H9 (cell line): ENCODE data around the gene ZC3H18. TPM values are rescaled to one million over a fixed set of nuclear protein-coding genes. Genes with fewer than 3 reads are reported as not detected.

Experiments used
- DNase-seq: peaks from one replicate; pipeline ENCODE4 v3.0.0-alpha.2; 2017
- H2AFZ ChIP-seq: one replicate; pipeline ENCODE4 v1.6.1; 2013; ENCODE audit warnings: mild to moderate bottlenecking, low read length, control low read depth, moderate library complexity
- H2AK5ac ChIP-seq: 2 replicates; pipeline ENCODE4 v1.6.1; 2013; ENCODE audit warnings: low read length, control low read depth, mixed read lengths; ENCODE audit not compliant: insufficient read length
- H2BK120ac ChIP-seq: one replicate; pipeline ENCODE4 v1.6.1; 2013; ENCODE audit warnings: low read depth, mild to moderate bottlenecking, low read length, control low read depth, inconsistent platforms; ENCODE audit not compliant: poor library complexity, severe bottlenecking
- H2BK12ac ChIP-seq: 2 replicates; pipeline ENCODE4 v1.6.1; 2013; ENCODE audit warnings: low read length, control low read depth, mixed read lengths, low read depth; ENCODE audit not compliant: insufficient read length
- H2BK15ac ChIP-seq: 2 replicates; pipeline ENCODE4 v1.6.1; 2013; ENCODE audit warnings: low read depth, low read length, control low read depth
- H2BK20ac ChIP-seq: one replicate; pipeline ENCODE4 v1.6.1; 2013; ENCODE audit warnings: low read depth, mild to moderate bottlenecking, low read length, control low read depth, inconsistent platforms; ENCODE audit not compliant: poor library complexity, severe bottlenecking
- H2BK5ac ChIP-seq: 2 replicates; pipeline ENCODE4 v1.6.1; 2013; ENCODE audit warnings: low read length, control low read depth, mixed read lengths; ENCODE audit not compliant: insufficient read length
- H3K14ac ChIP-seq: 2 replicates; pipeline ENCODE4 v1.6.1; 2013; ENCODE audit warnings: low read length, control low read depth; ENCODE audit not compliant: insufficient read depth
- H3K18ac ChIP-seq: 2 replicates; pipeline ENCODE4 v1.6.1; 2013; ENCODE audit warnings: low read depth, mild to moderate bottlenecking, mixed read lengths, low read length, control low read depth; ENCODE audit not compliant: insufficient read length
- H3K23ac ChIP-seq: 2 replicates; pipeline ENCODE4 v1.6.1; 2013; ENCODE audit warnings: low read length, control low read depth, mixed read lengths, low read depth; ENCODE audit not compliant: insufficient read length
- H3K23me2 ChIP-seq: 2 replicates; pipeline ENCODE4 v1.6.1; 2013; ENCODE audit warnings: low read depth, mild to moderate bottlenecking, mixed read lengths, low read length, control low read depth; ENCODE audit not compliant: insufficient read length, poor library complexity, severe bottlenecking
- H3K27ac ChIP-seq: 2 replicates; pipeline ENCODE4 v1.5.1; 2013; ENCODE audit warnings: low read length, control low read depth, mixed read lengths, low read depth; ENCODE audit not compliant: insufficient read length
- H3K27me3 ChIP-seq: 2 replicates; pipeline ENCODE4 v1.6.1; 2013; ENCODE audit warnings: low read length, control low read depth, inconsistent platforms; ENCODE audit not compliant: insufficient read depth
- H3K4ac ChIP-seq: 2 replicates; pipeline ENCODE4 v1.6.1; 2013; ENCODE audit warnings: low read depth, mild to moderate bottlenecking, control low read depth, inconsistent platforms, low read length, moderate library complexity
- H3K4me1 ChIP-seq: 2 replicates; pipeline ENCODE4 v1.6.1; 2013; ENCODE audit warnings: low read length, control low read depth, inconsistent platforms; ENCODE audit not compliant: insufficient read depth
- H3K4me2 ChIP-seq: 2 replicates; pipeline ENCODE4 v1.6.1; 2013; ENCODE audit warnings: low read length, control low read depth, mixed read lengths; ENCODE audit not compliant: insufficient read length, insufficient read depth
- H3K56ac ChIP-seq: 2 replicates; pipeline ENCODE4 v1.6.1; 2013; ENCODE audit warnings: low read depth, mild to moderate bottlenecking, mixed read lengths, low read length, control low read depth; ENCODE audit not compliant: insufficient read length
- H3K79me1 ChIP-seq: 2 replicates; pipeline ENCODE4 v1.6.1; 2013; ENCODE audit warnings: low read depth, mild to moderate bottlenecking, moderate library complexity, low read length, control low read depth, inconsistent platforms; ENCODE audit not compliant: insufficient read depth, poor library complexity, severe bottlenecking
- H3K79me2 ChIP-seq: 2 replicates; pipeline ENCODE4 v1.6.1; 2013; ENCODE audit warnings: low read length, control low read depth, inconsistent platforms; ENCODE audit not compliant: insufficient read depth
- H3K9ac ChIP-seq: 2 replicates; pipeline ENCODE4 v1.6.1; 2013; ENCODE audit warnings: low read length, control low read depth, mixed read lengths; ENCODE audit not compliant: insufficient read length; ENCODE audit errors: extremely low read depth
- H3K9me3 ChIP-seq: one replicate; pipeline ENCODE4 v1.6.1; 2013; ENCODE audit warnings: low read depth, low read length, inconsistent platforms; ENCODE audit not compliant: control insufficient read depth
- H3T11ph ChIP-seq: one replicate; pipeline ENCODE4 v1.6.1; 2013; ENCODE audit warnings: mild to moderate bottlenecking, low read length, control low read depth, inconsistent platforms
- H4K20me1 ChIP-seq: one replicate; pipeline ENCODE4 v1.6.1; 2013; ENCODE audit not compliant: control insufficient read depth, insufficient read length, insufficient read depth
- H4K5ac ChIP-seq: 2 replicates; pipeline ENCODE4 v1.6.1; 2013; ENCODE audit warnings: low read depth, mild to moderate bottlenecking, mixed read lengths, low read length, control low read depth; ENCODE audit not compliant: insufficient read length
- H4K8ac ChIP-seq: replicated peaks from 2 replicates; pipeline ENCODE4 v1.6.1; 2013; ENCODE audit warnings: low read length, control low read depth, mixed read lengths, low read depth; ENCODE audit not compliant: insufficient read length
- H4K91ac ChIP-seq: 2 replicates; pipeline ENCODE4 v1.6.1; 2013; ENCODE audit warnings: low read depth, mild to moderate bottlenecking, moderate library complexity, mixed read lengths, low read length, control low read depth; ENCODE audit not compliant: insufficient read length
- H3K27ac Mint-ChIP-seq, 3 experiments: 2 replicates in 2 of 3; 3 replicates in 1 of 3; pipeline ENCODE4 v1.8.0; 2020 to 2021; ENCODE audit warnings: mixed read lengths in 3 of 3, mild to moderate bottlenecking in 1 of 3, moderate library complexity in 1 of 3
- H3K27me3 Mint-ChIP-seq: 2 replicates; pipeline ENCODE4 v1.8.0; 2021; ENCODE audit warnings: low read depth, mild to moderate bottlenecking, moderate library complexity, mixed read lengths
- H3K36me3 Mint-ChIP-seq, 3 experiments: 2 replicates in 2 of 3; 3 replicates in 1 of 3; pipeline ENCODE4 v1.8.0; 2020 to 2021; ENCODE audit warnings: low read depth in 3 of 3, mixed read lengths in 3 of 3; ENCODE audit not compliant: insufficient read depth in 1 of 3
- H3K4me1 Mint-ChIP-seq, 2 experiments: 2 replicates each; pipeline ENCODE4 v1.8.0; 2020; ENCODE audit warnings: mixed read lengths in 2 of 2
- H3K4me3 Mint-ChIP-seq, 2 experiments: 2 replicates in 1 of 2; 3 replicates in 1 of 2; pipeline ENCODE4 v1.8.0; 2020 to 2021; ENCODE audit warnings: mild to moderate bottlenecking in 2 of 2, mixed read lengths in 2 of 2, moderate library complexity in 1 of 2
- H3K9me3 Mint-ChIP-seq, 2 experiments: 2 replicates in 1 of 2; 3 replicates in 1 of 2; pipeline ENCODE4 v1.8.0; 2020; ENCODE audit warnings: mild to moderate bottlenecking in 2 of 2, mixed read lengths in 2 of 2, moderate library complexity in 1 of 2
- WGBS: extraction: QIAGEN DNeasy Blood & Tissue Kit; methylation state at CpG from one replicate; pipeline ENCODE4 v1.1.7; 2013; ENCODE audit warnings: missing lambda C conversion rate, low lambda C conversion rate, mixed read lengths; ENCODE audit not compliant: insufficient read length; ENCODE audit errors: extremely low coverage; 5-methylcytosine and 5-hydroxymethylcytosine counted together
- total RNA-seq: library from RNA; stranded (reverse); gene quantifications from 2 replicates; pipeline ENCODE4 v1.2.1, GENCODE V29; 2021
- TF ChIP-seq, protein P1 (sequence below): fragments of 200-600 bp; sonication (generic); conservative IDR thresholded peaks from 3 replicates; pipeline ENCODE4 v1.8.0; 2021; ENCODE audit warnings: antibody characterized with exemption, mild to moderate bottlenecking

The ZC3H18 gene
- total RNA-seq, 1 experiment from 2014 or later = 69.7 TPM

DNA sequence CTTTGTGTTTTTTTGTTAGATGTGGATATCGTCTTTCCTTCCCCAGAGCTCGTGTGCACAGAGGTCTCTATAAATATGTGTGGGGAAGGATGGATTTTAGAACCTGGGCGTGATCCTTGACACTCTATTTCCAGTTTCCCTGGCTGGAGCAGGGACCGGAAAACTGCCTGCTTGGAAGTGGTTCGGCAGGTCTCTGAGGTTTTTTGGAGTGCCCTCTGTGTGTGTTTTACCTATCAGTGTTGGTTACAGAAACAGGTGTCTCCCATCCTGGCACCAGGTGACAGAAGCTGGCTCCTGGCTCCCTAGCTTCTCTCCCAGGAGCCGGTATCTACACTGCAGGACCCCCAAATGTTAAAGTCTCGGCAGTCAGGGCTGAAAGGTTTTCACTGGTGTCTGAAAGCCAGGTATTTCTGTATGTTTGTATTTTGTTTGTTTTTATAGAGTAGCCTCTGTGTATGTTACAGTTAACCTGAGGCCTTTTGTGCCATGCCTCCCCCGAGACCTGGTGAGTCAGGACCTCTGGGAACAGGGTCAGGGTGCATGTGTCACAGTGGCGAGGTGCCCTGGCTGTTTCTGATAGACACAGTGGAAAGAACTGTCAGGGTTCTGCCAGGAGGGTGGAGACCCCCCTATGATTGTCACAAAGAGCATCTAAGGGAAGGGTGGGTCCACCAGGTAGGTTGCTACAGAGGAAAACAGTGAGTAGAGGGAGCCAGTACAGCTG lies 31.3 kb downstream of the ZC3H18 start:
- H4K8ac ChIP-seq = no peak overlapping the region
- H3K14ac ChIP-seq = no peak overlapping the region
- no peaks in the 10 kb centered on the region for H3K79me2 ChIP-seq
- H3K4me2 ChIP-seq = no peak overlapping the region
- H3K4me1 ChIP-seq = no peaks in the 10 kb centered on the region
- H2BK120ac ChIP-seq = no peak overlapping the region
- H3K23ac ChIP-seq = no peak overlapping the region
- H2BK5ac ChIP-seq = no peak overlapping the region
- H3T11ph ChIP-seq = no peak overlapping the region
- H3K9me3 ChIP-seq = no peaks in the 10 kb centered on the region
- H3K27ac Mint-ChIP-seq = peak overlapping the region; percentile 28 to 44 (median 40); a peak in 4 of 7 replicates
- H4K91ac ChIP-seq = no peak overlapping the region
- H3K4ac ChIP-seq = no peak overlapping the region
- no peak overlapping the region for H2BK20ac ChIP-seq
- H3K56ac ChIP-seq = no peak overlapping the region
- TF ChIP-seq, protein P1, sequence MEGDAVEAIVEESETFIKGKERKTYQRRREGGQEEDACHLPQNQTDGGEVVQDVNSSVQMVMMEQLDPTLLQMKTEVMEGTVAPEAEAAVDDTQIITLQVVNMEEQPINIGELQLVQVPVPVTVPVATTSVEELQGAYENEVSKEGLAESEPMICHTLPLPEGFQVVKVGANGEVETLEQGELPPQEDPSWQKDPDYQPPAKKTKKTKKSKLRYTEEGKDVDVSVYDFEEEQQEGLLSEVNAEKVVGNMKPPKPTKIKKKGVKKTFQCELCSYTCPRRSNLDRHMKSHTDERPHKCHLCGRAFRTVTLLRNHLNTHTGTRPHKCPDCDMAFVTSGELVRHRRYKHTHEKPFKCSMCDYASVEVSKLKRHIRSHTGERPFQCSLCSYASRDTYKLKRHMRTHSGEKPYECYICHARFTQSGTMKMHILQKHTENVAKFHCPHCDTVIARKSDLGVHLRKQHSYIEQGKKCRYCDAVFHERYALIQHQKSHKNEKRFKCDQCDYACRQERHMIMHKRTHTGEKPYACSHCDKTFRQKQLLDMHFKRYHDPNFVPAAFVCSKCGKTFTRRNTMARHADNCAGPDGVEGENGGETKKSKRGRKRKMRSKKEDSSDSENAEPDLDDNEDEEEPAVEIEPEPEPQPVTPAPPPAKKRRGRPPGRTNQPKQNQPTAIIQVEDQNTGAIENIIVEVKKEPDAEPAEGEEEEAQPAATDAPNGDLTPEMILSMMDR = no peak
- H2AK5ac ChIP-seq = no peak overlapping the region
- peaks cover 0 to 4% of the 10 kb centered on the region in 2 experiments; a peak in 1 of 5 replicates for H3K9me3 Mint-ChIP-seq
- no peak overlapping the region for H2BK12ac ChIP-seq
- no peaks in the 10 kb centered on the region for H3K27me3 ChIP-seq
- H2BK15ac ChIP-seq = no peak overlapping the region
- no peak overlapping the region for H2AFZ ChIP-seq
- H3K9ac ChIP-seq = no peak overlapping the region
- no peak overlapping the region for H4K5ac ChIP-seq
- peak overlapping the region in 1 of 2 experiments; percentile 45; a peak in 1 of 5 replicates for H3K4me3 Mint-ChIP-seq
- H3K27ac ChIP-seq = no peak overlapping the region
- WGBS = no CpG with 5 or more reads among the region's 9 CpGs
- H3K79me1 ChIP-seq = no peaks in the 10 kb centered on the region
- no peaks in the 10 kb centered on the region for H3K27me3 Mint-ChIP-seq
- no peak for DNase-seq
- H3K18ac ChIP-seq = no peak overlapping the region
- peaks cover 7 to 21% of the 10 kb centered on the region in 2 experiments for H3K4me1 Mint-ChIP-seq
- H3K36me3 Mint-ChIP-seq = peaks cover 30 to 65% (median 58%) of the 10 kb centered on the region in 3 experiments; a peak in 6 of 7 replicates
- no peaks in the 10 kb centered on the region for H4K20me1 ChIP-seq
- no peaks in the 10 kb centered on the region for H3K23me2 ChIP-seq
